Head of caudate nucleus (tissue), 42 donors: ENCODE measurements around the gene HTT-AS.
"Not testable (repeated sequence)": the region's sequence is repeated elsewhere in the genome, so short reads cannot be mapped to it uniquely, and the experiment has no call there.

ENCODE experiments used
- DNase-seq, 42 donors: peaks; one replicate each; pipeline versions ENCODE4 v3.0.0 to v3.0.0-alpha.2; 2020 to 2021; ENCODE audit warnings: mixed read lengths in 7 of 42
- intact Hi-C: fragments of 100-400 bp; cut with DNase I; formaldehyde crosslinking; loops from one replicate; pipeline ENCODE4 v1.15.0; 2022

Gene HTT-AS

GRCh38 chr4:3096202-3096601 lies 21.9 kb upstream of the HTT-AS start:
- no peak for DNase-seq
- intact Hi-C loops: no loop called here

GRCh38 chr4:3094701-3095100 lies 20.4 kb upstream of the HTT-AS start:
- DNase-seq, intact Hi-C loops: not testable (repeated sequence)

GRCh38 chr4:3091464-3091863 lies 17.1 kb upstream of the HTT-AS start:
- intact Hi-C loops: no loop called here
- DNase-seq: no peak

DNA sequence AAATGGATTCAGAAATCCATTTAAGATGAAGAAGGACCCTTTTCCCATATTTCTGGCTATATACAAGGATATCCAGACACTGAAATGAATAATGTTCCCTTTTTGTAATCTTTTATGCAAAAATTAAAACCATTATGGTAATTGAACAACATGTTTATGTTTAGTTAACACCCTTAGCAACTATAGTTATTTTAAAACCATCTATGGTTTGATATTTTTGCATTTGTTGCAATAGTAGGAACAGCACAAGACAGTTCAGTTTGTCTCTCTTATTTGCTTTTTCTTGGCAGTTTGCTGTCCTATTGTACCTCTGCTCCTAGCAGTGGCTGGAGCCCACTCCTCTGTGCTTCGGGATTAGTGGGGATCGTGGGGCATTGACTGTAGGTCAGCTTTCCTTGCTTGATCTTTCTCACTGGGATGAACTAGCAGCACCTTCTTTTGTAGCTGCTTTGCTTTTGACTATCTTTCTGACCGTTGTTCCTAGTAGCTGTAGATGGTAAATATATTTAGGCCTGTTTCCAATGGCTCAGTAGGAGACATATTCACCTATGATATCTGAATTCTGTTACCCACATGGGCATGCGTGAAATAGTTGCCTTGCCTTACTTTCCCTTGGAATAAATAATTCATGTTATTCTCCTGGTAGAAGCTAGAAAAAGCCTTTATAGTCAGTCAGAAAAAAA lies 12.9 kb upstream of the HTT-AS start:
- intact Hi-C loops: no loop called here
- no peak for DNase-seq

DNA sequence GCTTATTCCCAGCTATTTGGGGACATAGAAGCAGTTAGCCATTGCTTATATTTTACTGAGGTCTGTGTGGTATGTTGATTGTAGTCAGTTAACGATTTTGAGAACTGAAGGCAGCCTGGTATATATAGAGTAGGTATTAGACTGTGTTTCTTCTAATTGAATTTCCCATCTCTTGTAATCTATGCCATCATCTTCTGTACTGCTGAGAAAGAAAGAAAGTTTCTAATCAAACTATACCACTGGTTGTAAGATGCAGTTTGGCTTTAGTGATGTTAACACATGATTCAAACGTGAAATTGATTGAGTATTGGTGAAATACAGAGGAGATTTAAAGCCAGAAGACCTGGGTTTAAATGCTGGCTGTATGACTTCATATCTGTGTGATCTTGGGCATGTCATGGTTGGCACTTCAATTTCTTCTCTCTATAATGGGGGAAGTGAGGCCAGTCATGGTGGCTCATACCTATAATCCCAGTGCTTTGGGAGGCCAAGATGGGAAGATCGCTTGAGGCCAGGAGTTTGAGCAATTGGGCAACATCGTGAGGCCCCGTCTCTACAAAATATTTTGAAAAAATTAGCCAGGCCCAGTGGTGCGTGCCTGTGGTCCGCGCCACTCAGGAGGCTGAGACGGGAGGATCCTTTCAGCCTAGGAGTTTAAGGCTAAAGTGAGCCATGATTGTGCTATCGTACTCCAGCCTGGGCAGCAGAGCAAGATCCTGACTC lies 11.8 kb upstream of the HTT-AS start:
- intact Hi-C loops: no loop called here
- no peak for DNase-seq

DNA sequence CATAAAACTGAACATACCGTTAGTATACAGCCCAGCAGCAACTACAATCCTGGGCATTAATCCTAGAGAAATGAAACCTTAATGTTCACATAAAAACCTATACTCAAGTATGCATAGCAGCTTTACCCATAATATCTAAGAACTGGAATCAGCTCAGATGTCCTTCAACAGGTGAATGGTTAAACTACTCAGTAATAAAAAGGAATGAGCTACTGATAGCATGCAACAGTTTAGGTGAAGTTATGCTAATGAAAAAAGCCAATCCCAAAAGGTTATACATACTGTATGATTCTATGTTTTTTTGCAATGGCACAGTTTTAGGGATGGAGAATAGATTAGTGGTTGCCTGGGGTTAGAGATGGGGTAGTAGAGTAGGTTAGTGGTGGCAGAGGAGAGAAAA lies 9.4 kb upstream of the HTT-AS start:
- intact Hi-C loops: no loop called here
- no peak for DNase-seq

DNA sequence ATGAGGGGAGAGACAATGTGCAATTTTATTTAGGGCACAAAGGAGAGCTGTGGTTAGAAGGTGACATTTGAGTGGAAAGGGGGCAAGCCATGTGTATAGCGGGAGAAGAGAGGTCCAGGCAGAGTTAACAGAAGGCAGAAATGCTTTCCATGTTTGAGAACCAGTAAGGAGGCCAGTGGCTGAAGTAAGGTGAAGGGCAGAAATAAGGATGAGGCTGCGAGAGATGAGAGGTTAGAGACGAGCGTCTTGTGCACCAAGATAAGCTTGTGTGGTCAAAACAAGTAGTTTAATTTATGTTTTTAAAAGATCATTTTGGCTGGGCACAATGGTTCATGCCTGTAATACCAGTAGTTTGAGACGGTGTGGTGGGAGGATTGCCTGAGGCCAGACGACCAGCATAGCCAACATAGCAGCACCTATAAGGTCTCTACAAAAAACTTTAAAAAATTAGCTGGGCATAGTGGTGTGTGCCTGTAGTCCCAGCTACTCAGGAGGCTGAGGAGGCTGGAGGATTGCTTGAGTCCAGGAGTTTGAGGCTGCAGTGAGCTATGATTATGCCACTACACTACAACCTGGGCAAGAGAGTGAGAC lies 8.7 kb upstream of the HTT-AS start:
- intact Hi-C loops: no loop called here

GRCh38 chr4:3079694-3080123 lies 5.4 kb upstream of the HTT-AS start:
- intact Hi-C loops: no loop called here

More for the DNA sequence above, 8.7 kb upstream of the HTT-AS start:
- no peak for DNase-seq

DNA sequence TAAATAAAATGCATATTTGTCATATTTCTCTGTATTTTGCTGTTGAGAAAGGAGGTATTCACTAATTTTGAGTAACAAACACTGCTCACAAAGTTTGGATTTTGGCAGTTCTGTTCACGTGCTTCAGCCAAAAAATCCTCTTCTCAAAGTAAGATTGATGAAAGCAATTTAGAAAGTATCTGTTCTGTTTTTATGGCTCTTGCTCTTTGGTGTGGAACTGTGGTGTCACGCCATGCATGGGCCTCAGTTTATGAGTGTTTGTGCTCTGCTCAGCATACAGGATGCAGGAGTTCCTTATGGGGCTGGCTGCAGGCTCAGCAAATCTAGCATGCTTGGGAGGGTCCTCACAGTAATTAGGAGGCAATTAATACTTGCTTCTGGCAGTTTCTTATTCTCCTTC lies 3.5 kb upstream of the HTT-AS start:
- DNase-seq: no peak
- intact Hi-C loops: no loop called here

More at GRCh38 chr4:3079694-3080123, 5.4 kb upstream of the HTT-AS start:
- no peak for DNase-seq

GRCh38 chr4:3075652-3075981 lies 1.3 kb upstream of the HTT-AS start:
- intact Hi-C loops: no loop called here
- DNase-seq: no peak

DNA sequence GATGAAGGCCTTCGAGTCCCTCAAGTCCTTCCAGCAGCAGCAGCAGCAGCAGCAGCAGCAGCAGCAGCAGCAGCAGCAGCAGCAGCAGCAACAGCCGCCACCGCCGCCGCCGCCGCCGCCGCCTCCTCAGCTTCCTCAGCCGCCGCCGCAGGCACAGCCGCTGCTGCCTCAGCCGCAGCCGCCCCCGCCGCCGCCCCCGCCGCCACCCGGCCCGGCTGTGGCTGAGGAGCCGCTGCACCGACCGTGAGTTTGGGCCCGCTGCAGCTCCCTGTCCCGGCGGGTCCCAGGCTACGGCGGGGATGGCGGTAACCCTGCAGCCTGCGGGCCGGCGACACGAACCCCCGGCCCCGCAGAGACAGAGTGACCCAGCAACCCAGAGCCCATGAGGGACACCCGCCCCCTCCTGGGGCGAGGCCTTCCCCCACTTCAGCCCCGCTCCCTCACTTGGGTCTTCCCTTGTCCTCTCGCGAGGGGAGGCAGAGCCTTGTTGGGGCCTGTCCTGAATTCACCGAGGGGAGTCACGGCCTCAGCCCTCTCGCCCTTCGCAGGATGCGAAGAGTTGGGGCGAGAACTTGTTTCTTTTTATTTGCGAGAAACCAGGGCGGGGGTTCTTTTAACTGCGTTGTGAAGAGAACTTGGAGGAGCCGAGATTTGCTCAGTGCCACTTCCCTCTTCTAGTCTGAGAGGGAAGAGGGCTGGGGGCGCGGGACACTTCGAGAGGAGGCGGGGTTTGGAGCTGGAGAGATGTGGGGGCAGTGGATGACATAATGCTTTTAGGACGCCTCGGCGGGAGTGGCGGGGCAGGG lies 711 bp upstream of the HTT-AS start:
- DNase-seq: peak in 40 of 42 donors; percentile 21 to 81 (median 52)
- intact Hi-C loops: no loop called here

GRCh38 chr4:3073158-3074077 lies 920 bp downstream of the HTT-AS start:
- peak in 12 of 42 donors; percentile 4 to 39 (median 13) for DNase-seq
- intact Hi-C loops: no loop called here

GRCh38 chr4:3071811-3072210 lies 2.5 kb downstream of the HTT-AS start:
- intact Hi-C loops: no loop called here
- DNase-seq: no peak

GRCh38 chr4:3070709-3071500 lies 3.4 kb downstream of the HTT-AS start:
- intact Hi-C loops: no loop called here
- no peak for DNase-seq

DNA sequence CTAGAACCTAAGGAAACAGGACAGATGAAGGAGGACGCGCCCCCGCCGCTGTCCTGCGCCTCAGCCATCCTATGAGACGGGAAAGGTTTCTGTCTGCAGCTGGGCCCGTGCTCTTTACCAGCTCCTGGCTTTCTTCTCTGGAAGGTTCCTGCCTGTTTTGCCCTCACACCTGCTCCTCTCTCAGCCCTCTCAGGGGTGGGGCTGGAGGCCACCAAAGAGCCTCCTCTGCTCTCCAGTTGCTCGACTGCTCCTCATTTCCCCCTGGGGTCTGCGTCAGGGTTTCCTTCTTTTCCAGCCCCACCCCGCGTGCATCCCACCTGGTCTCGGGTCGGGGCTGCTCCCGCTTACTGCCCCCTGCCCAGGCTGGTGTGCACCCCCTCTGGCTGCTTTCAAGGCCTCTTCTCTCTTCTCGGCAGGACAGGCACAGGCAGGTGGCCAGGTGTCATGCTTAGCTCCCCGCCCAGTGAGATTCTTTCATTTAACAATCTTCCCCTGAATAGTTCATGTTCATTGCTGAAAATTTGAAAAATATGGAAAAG lies 4.6 kb downstream of the HTT-AS start:
- intact Hi-C loops: no loop called here
- DNase-seq: no peak

GRCh38 chr4:3067473-3068001 lies 6.8 kb downstream of the HTT-AS start:
- DNase-seq: peak in 1 of 42 donors; percentile 25

DNA sequence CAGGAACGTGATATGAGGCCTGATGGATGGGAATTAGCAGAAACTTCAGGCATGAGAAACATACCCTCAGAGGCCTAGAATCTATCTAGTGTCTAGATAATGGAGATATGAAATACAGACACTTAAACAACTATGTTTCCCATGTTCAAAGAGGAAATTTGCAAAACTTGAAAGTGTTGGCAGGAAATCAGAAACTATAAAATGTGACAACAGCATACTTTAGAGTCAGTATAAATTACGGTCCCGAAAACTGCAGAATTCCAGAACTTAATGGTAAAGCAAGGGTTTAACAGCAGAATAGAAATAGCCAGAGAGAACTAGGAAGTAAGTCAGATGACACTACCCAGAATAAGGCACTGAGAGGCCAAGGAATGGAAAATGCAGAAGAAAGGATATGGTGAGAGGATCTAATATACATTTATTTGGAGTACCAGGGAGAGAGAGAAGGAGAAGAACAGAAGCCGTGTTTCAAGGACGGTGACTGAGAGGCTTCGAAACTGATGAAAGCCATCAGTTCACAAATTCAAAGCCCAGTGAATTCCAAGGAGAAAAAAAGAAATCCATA lies 7.4 kb downstream of the HTT-AS start:
- intact Hi-C loops: no loop called here
- peak in 1 of 42 donors; percentile 13 for DNase-seq

More at GRCh38 chr4:3067473-3068001, 6.8 kb downstream of the HTT-AS start:
- intact Hi-C loops: no loop called here
